ENCODE results near the gene VEZF1. TPM values are rescaled to one million over a fixed set of nuclear protein-coding genes. Genes with fewer than 3 reads are reported as not detected.

Gene VEZF1
- total RNA-seq, 1 experiment from 2014 or later, result 77.7 TPM

DNA sequence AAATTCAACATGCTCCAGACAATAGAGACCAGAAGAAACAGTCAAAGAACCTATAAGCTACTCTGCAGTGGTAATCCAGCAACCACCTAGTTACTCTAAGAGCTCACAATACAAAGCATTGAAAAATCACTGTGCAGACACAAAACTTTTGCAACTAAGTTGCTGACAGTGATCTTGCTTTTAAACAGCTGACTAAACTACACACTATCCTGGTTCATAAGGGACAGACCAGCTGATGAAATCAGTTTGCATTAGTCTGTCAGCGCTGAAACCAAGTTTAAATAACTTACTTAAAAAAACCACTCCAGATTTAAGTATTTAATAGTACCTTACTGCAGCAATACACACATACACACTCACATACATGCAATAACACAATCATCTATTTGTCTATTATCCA, 4.6 kb downstream of the VEZF1 start:
- H3K36me3 ChIP-seq (ENCODE audit: insufficient read depth, low read length, poor library complexity, severe bottlenecking), result peaks cover 45% of the 10 kb centered on the region
- no peaks in the 10 kb centered on the region for H3K27me3 ChIP-seq (replicated peaks; ENCODE audit: insufficient read depth, low read depth, low read length, poor library complexity)
- intact Hi-C loops (cut with micrococcal nuclease; ENCODE audit: unreplicated experiment), result no loop called here
- POLR2A ChIA-PET (ENCODE audit: low non-redundant PET), result interaction anchor here (0.6 kb wide), 1 partner anchor 62 kb away, joined by 3 read pairs; no protein-coding TSS in a partner anchor
- peaks cover 30% of the 10 kb centered on the region for H3K4me1 ChIP-seq (ENCODE audit: insufficient read depth, low read length, poor library complexity, severe bottlenecking)
- no peaks in the 10 kb centered on the region for H3K9me3 ChIP-seq (ENCODE audit: low read depth, low read length, poor library complexity, severe bottlenecking)
- TF ChIP-seq EZH2 (IDR thresholded peaks at IDR 0.05; ENCODE audit: borderline replicate concordance, low read depth, low read length, poor library complexity, severe bottlenecking), result no peak
- TF ChIP-seq, protein P1, sequence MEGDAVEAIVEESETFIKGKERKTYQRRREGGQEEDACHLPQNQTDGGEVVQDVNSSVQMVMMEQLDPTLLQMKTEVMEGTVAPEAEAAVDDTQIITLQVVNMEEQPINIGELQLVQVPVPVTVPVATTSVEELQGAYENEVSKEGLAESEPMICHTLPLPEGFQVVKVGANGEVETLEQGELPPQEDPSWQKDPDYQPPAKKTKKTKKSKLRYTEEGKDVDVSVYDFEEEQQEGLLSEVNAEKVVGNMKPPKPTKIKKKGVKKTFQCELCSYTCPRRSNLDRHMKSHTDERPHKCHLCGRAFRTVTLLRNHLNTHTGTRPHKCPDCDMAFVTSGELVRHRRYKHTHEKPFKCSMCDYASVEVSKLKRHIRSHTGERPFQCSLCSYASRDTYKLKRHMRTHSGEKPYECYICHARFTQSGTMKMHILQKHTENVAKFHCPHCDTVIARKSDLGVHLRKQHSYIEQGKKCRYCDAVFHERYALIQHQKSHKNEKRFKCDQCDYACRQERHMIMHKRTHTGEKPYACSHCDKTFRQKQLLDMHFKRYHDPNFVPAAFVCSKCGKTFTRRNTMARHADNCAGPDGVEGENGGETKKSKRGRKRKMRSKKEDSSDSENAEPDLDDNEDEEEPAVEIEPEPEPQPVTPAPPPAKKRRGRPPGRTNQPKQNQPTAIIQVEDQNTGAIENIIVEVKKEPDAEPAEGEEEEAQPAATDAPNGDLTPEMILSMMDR (conservative IDR thresholded peaks at IDR 0.05; ENCODE audit: low read depth, low read length), result no peak
- CTCF ChIA-PET, result no interaction called here
- DNase-seq (ENCODE audit: low spot score), result no peak
- no peak overlapping the region for H3K27ac ChIP-seq (ENCODE audit: low read depth, low read length, poor library complexity, severe bottlenecking)
- BruUV-seq (replicated peaks), result no TSS peak
- no peak overlapping the region for H3K4me3 ChIP-seq (ENCODE audit: low read depth, low read length, poor library complexity, severe bottlenecking)

DNA sequence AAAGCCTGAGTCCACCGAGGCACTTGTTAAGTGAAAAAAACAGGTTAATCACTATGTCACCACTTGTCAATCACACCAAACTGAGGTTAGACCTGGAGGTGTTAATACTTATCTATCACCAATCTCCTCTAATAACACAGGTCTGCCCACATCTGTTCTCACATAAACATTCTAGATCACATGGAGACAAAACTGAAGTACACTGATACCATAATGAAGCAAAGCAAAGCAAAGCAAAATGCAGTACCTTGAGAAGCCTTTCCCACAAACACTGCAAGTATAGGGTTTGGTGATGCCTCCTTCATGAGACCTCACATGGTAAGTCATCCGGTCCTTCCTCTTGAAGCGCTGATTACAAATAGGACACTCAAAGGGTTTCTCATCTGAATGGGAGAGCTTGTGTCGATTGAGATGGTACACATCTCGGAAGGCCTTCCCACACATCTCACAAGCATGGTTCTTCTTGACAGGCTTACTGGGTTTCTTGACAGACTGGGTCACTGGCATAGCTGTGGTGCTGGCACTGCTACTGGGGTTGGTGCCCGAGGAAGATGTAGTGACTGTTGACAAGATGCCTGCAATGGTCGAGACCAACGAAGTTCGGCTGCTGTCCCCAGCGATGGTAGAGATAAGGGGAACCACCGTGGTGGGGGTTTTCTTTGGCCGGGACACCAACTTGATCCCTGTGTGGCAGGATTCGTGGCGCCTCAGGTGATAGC, 5.4 kb downstream of the VEZF1 start:
- intact Hi-C loops (cut with micrococcal nuclease; ENCODE audit: unreplicated experiment), result no loop called here
- BruUV-seq (replicated peaks), result no TSS peak
- H3K27me3 ChIP-seq (replicated peaks; ENCODE audit: insufficient read depth, low read depth, low read length, poor library complexity), result no peaks in the 10 kb centered on the region
- H3K4me3 ChIP-seq (ENCODE audit: low read depth, low read length, poor library complexity, severe bottlenecking), result no peak overlapping the region
- TF ChIP-seq, protein P1 (conservative IDR thresholded peaks at IDR 0.05; ENCODE audit: low read depth, low read length), result no peak
- TF ChIP-seq EZH2 (IDR thresholded peaks at IDR 0.05; ENCODE audit: borderline replicate concordance, low read depth, low read length, poor library complexity, severe bottlenecking), result no peak
- DNase-seq (ENCODE audit: low spot score), result no peak
- ChIA-PET CTCF (no interaction called here), POLR2A (ENCODE audit: low non-redundant PET) (interaction anchor here (0.6 kb wide), 1 partner anchor 63 kb away, joined by 3 read pairs; no protein-coding TSS in a partner anchor)
- peak overlapping the region; percentile 7 for H3K27ac ChIP-seq (ENCODE audit: low read depth, low read length, poor library complexity, severe bottlenecking)
- peaks cover 30% of the 10 kb centered on the region for H3K4me1 ChIP-seq (ENCODE audit: insufficient read depth, low read length, poor library complexity, severe bottlenecking)
- no peaks in the 10 kb centered on the region for H3K9me3 ChIP-seq (ENCODE audit: low read depth, low read length, poor library complexity, severe bottlenecking)
- H3K36me3 ChIP-seq (ENCODE audit: insufficient read depth, low read length, poor library complexity, severe bottlenecking), result peaks cover 53% of the 10 kb centered on the region

DNA sequence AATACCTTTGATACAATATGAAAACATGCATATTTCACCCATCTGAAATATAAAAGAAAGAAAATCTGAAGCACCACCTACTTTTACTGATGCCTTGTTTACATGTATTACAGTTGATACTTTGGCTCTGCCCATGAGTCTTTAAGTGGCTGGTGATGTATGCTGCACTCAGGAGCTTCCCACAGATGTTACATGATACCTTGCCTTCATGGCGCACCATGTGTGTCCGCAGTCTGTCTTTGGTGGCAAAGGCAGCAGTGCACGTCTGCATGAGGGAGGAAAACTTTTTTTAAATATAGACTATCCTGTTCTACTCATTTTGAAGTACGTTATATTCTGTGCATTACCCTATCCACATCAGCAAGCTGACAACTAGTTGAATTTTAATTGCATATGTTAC, 7.5 kb downstream of the VEZF1 start:
- no TSS peak for BruUV-seq (replicated peaks)
- POLR2A ChIA-PET (ENCODE audit: low non-redundant PET), result no interaction called here
- intact Hi-C loops (cut with micrococcal nuclease; ENCODE audit: unreplicated experiment), result no loop called here

More for the DNA sequence above, 7.5 kb downstream of the VEZF1 start:
- Histone ChIP-seq H3K4me3 (ENCODE audit: low read depth, low read length, poor library complexity, severe bottlenecking) (no peak overlapping the region), H3K36me3 (ENCODE audit: insufficient read depth, low read length, poor library complexity, severe bottlenecking) (peaks cover 72% of the 10 kb centered on the region), H3K4me1 (ENCODE audit: insufficient read depth, low read length, poor library complexity, severe bottlenecking) (peaks cover 20% of the 10 kb centered on the region), H3K27ac (ENCODE audit: low read depth, low read length, poor library complexity, severe bottlenecking) (no peak overlapping the region), H3K27me3 (replicated peaks; ENCODE audit: insufficient read depth, low read depth, low read length, poor library complexity) (no peaks in the 10 kb centered on the region), H3K9me3 (ENCODE audit: low read depth, low read length, poor library complexity, severe bottlenecking) (no peaks in the 10 kb centered on the region)
- DNase-seq (ENCODE audit: low spot score), result no peak
- TF ChIP-seq EZH2 (IDR thresholded peaks at IDR 0.05; ENCODE audit: borderline replicate concordance, low read depth, low read length, poor library complexity, severe bottlenecking), result no peak
- TF ChIP-seq, protein P1 (conservative IDR thresholded peaks at IDR 0.05; ENCODE audit: low read depth, low read length), result no peak
- CTCF ChIA-PET, result no interaction called here

All from A673 (cell line).